GM18526 (cell line): ENCODE data around the gene MRPS6.

ENCODE experiments used
- POLR2A ChIP-seq: IDR thresholded peaks from 3 replicates; pipeline ENCODE4 v1.6.1; 2011; ENCODE audit not compliant: insufficient read length; ENCODE audit errors: extremely low read depth

The MRPS6 gene

GRCh38 chr21:34109075-34109474 is 35.7 kb downstream of the MRPS6 start:
- TF ChIP-seq POLR2A, result no peak

- TF ChIP-seq POLR2A, result no peak
Measured at GRCh38 chr21:34110594-34111202, 37.3 kb downstream of the MRPS6 start.

- no peak for TF ChIP-seq POLR2A
Measured at GRCh38 chr21:34112316-34113033, 39.1 kb downstream of the MRPS6 start.

GRCh38 chr21:34113842-34114241 is 40.5 kb downstream of the MRPS6 start:
- TF ChIP-seq POLR2A, result no peak

GRCh38 chr21:34115160-34115559 is 41.8 kb downstream of the MRPS6 start:
- TF ChIP-seq POLR2A, result no peak

- no peak for TF ChIP-seq POLR2A
Measured at GRCh38 chr21:34116569-34116968, 43.2 kb downstream of the MRPS6 start.

- no peak for TF ChIP-seq POLR2A
Measured at GRCh38 chr21:34120867-34121266, 47.5 kb downstream of the MRPS6 start.

GRCh38 chr21:34122047-34122446 is 48.7 kb downstream of the MRPS6 start:
- TF ChIP-seq POLR2A, result no peak

- no peak for TF ChIP-seq POLR2A
Measured at GRCh38 chr21:34123609-34124008, 50.2 kb downstream of the MRPS6 start.

- TF ChIP-seq POLR2A, result no peak
Measured at GRCh38 chr21:34126269-34126668, 52.9 kb downstream of the MRPS6 start.

GRCh38 chr21:34126691-34127090 is 53.3 kb downstream of the MRPS6 start:
- no peak for TF ChIP-seq POLR2A

GRCh38 chr21:34128124-34128523 is 54.7 kb downstream of the MRPS6 start:
- no peak for TF ChIP-seq POLR2A

GRCh38 chr21:34128674-34129038 is 55.3 kb downstream of the MRPS6 start:
- no peak for TF ChIP-seq POLR2A

- no peak for TF ChIP-seq POLR2A
Measured at GRCh38 chr21:34129039-34129891, 55.9 kb downstream of the MRPS6 start.

- TF ChIP-seq POLR2A, result no peak
Measured at GRCh38 chr21:34129901-34130715, 56.7 kb downstream of the MRPS6 start.
